Retinal pigment epithelial cell (primary cell): ENCODE measurements around the gene EXOC4.

Experiments
- DNase-seq: peaks from one replicate; pipeline ENCODE4 v3.0.0-alpha.2; 2010; ENCODE audit warnings: low read depth
- H3K4me3 ChIP-seq: 2 replicates; pipeline ENCODE4 v1.5.1; 2011; ENCODE audit warnings: mild to moderate bottlenecking, low read length, control low read depth, moderate library complexity
- CTCF ChIP-seq: conservative IDR thresholded peaks from 2 replicates; pipeline ENCODE4 v1.5.1; 2011; ENCODE audit warnings: low read depth, low read length, control low read depth, inconsistent platforms

EXOC4 gene

GRCh38 chr7:133861876-133862275, 609.0 kb downstream of the EXOC4 start:
- no peak for TF ChIP-seq CTCF
- no peak overlapping the region for H3K4me3 ChIP-seq
- peak; percentile 24 for DNase-seq

DNA sequence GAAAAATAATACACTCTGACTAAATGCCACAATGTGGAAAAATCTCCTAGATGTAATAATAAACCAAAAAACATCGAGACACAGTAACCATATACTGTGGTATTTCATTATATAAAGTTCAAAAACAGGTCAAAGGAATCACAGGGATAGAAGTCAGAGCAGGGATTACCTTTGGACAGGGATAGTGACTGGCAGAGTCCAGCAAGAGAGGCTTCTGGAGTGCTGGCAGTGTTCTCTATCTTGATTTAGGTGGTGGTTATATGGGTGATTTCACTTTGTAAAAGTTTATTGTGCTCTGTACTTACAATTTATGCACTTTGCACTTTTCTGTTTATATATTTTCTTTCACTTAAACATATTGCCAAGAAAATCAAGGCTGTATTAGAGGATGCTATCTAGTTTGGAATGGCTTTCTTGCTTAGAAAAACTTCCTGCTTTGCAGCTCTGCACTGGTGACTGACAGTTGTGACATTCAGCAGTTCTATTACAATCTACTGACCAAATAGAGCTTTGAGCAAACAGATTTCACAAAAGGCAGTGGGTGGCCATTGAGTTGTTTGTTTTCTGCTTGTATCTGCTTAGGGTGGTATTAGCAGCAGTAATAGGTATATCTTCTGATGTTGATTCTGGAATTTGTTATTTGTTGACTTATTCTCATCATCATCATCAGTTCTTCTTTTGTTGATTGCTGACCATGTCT, 610.6 kb downstream of the EXOC4 start:
- DNase-seq = no peak
- TF ChIP-seq CTCF = no peak
- H3K4me3 ChIP-seq = no peak overlapping the region

GRCh38 chr7:133869556-133869955, 616.7 kb downstream of the EXOC4 start:
- no peak for TF ChIP-seq CTCF
- no peak for DNase-seq
- H3K4me3 ChIP-seq = no peak overlapping the region

GRCh38 chr7:133871757-133872156, 618.9 kb downstream of the EXOC4 start:
- DNase-seq = no peak
- TF ChIP-seq CTCF = no peak
- H3K4me3 ChIP-seq = no peak overlapping the region

- TF ChIP-seq CTCF = no peak
- no peak overlapping the region for H3K4me3 ChIP-seq
- DNase-seq = no peak
These were observed 620.3 kb downstream of the EXOC4 start for GRCh38 chr7:133873187-133873586.

DNA sequence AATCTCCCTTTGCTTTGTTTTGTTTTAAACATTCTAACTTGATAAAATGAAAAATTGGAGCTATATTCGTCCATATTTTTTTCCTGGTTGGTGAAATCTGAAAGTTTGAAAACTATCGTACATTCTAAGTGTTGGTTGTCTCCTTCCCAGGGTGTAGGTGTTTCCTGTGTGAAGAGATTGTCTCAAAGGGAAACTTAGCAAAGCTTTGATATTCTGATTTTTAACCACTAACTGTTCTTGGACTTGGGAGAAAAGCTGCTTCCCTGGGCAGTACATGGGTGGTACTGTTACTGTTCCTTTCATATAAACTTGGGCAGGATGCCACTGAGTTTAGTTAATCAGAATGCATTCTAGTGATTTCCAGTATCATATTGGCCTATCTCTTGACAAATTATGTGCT, 620.8 kb downstream of the EXOC4 start:
- no peak for DNase-seq
- TF ChIP-seq CTCF = no peak
- no peak overlapping the region for H3K4me3 ChIP-seq

DNA sequence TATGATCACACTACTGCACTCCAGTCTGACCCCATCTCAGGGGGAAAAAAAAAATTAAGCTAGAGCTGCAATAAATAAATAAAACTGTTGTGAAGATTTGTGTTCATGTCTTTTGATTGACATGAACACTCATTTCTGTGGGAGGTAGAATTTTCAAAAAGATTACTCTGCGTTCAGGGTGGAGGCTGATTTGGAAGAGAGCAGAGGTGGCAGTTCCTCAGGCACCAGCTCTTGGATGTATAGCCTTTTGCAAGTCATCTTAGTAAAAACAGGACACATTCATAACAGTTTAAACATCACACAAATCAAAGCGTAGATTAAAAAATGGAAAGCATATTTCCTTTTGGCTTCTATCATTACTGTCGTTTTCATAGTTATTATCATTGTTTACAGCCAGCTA, 630.7 kb downstream of the EXOC4 start:
- no peak for DNase-seq
- H3K4me3 ChIP-seq = no peak overlapping the region
- no peak for TF ChIP-seq CTCF
